ENCODE results near the gene CAMTA1.

The CAMTA1 gene

DNA sequence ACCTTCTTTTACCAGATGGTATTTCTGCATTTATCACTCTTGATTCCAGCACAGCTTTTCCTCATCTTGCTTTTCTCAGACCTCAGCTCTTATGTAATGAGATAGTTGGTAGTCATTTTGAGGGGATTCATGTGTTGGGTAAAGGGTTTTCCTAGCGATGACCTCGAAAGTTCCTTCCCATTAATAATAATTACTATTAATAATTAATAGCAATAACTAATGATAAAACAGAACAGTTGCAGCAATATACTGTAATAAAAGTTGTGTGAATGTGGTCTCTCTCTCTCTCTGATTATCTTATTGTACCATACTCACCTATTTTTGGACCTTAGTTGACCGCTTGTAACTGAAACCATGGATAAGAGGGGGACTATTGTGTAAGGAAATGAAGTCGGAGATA, 14.2 kb downstream of the CAMTA1 start:
- TF ChIP-seq, protein P1, sequence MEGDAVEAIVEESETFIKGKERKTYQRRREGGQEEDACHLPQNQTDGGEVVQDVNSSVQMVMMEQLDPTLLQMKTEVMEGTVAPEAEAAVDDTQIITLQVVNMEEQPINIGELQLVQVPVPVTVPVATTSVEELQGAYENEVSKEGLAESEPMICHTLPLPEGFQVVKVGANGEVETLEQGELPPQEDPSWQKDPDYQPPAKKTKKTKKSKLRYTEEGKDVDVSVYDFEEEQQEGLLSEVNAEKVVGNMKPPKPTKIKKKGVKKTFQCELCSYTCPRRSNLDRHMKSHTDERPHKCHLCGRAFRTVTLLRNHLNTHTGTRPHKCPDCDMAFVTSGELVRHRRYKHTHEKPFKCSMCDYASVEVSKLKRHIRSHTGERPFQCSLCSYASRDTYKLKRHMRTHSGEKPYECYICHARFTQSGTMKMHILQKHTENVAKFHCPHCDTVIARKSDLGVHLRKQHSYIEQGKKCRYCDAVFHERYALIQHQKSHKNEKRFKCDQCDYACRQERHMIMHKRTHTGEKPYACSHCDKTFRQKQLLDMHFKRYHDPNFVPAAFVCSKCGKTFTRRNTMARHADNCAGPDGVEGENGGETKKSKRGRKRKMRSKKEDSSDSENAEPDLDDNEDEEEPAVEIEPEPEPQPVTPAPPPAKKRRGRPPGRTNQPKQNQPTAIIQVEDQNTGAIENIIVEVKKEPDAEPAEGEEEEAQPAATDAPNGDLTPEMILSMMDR (IDR thresholded peaks at IDR 0.05; ENCODE audit: insufficient read depth, low read depth, low read length, missing control alignments): no peak
- H3K4me3 ChIP-seq (ENCODE audit: low read length): no peak overlapping the region
- no peak for DNase-seq (ENCODE audit: low read depth)

DNA sequence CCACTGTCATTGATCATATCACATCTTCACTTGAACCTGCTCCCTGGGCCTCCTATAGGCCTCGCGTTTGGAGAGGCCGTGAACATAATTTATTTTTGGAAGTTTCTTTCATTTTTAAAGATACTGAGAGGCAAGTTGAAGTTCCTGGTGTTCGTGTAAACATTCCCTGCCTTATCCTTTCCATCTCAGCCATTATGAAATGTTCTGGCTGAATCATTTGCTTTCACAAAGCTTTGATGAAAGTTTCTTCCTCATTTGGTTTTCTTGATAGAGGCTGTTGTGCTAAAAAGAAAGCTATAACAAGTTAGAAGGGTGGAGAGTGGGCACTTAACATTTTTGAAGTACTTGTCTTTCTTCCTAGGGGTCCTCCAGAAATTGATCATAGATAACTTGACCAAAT, 15.5 kb downstream of the CAMTA1 start:
- no peak overlapping the region for H3K4me3 ChIP-seq (ENCODE audit: low read length)
- peak; percentile 49 for DNase-seq (ENCODE audit: low read depth)
- TF ChIP-seq, protein P1 (IDR thresholded peaks at IDR 0.05; ENCODE audit: insufficient read depth, low read depth, low read length, missing control alignments): no peak

DNA sequence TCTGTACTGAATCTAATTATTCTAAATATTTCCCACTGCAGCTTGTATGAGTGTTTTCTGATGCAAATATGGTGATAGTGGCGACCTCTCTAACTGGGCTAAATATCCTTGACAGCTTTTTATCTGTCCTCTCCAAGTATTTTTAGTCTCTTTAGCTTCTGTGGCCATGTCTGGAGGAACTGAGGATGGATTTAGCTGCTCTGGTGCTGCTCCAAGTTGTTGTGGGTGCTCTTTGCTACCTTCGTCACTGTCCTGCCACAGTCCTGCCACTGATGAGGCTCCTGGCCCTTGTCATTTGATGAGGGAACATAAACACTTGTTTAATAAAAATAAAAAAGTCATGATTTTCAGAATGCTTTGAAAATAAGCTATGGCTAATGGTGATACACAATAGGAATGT, 15.9 kb downstream of the CAMTA1 start:
- no peak for DNase-seq (ENCODE audit: low read depth)
- TF ChIP-seq, protein P1 (IDR thresholded peaks at IDR 0.05; ENCODE audit: insufficient read depth, low read depth, low read length, missing control alignments): no peak
- no peak overlapping the region for H3K4me3 ChIP-seq (ENCODE audit: low read length)

DNA sequence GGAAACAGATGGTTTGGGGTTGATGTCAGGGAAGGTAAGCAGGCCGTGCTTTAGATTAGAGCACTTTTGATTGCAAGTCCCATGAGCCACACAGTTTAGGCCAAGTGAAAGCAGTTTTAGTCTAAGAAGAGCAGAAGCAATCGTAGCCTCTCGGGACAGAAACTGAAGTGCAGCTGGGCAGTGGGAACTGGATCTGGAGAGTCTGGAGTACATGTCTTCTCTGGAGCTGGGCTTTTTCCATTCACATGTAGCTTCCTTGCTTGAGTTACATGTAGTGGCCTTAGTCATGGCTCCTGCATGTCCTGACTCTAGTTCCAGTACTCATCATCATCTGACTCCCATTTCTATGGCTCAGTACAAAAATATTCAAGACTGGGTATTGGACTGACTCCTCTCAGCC, 16.7 kb downstream of the CAMTA1 start:
- TF ChIP-seq, protein P1 (IDR thresholded peaks at IDR 0.05; ENCODE audit: insufficient read depth, low read depth, low read length, missing control alignments): no peak
- H3K4me3 ChIP-seq (ENCODE audit: low read length): no peak overlapping the region
- peak; percentile 89 for DNase-seq (ENCODE audit: low read depth)

DNA sequence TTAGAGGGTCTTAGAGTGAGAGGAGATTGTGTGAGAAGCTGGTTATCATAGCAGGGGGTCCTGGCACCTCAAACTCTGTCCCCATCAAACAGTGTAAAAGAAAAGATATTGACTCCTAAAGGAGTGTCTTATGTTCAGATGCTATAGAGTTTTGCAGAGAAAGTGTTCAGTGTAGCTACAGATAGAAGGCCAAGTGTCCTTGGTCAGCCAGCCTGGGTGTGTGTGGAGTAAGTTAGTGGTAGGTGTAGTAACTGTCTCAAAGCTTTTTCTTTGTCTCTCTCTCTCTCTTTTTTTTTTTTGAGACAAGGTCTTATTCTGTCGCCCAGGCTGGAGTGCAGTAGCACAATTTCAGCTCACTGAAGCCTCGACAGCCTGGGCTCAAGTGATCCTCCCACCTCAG, 17.2 kb downstream of the CAMTA1 start:
- H3K4me3 ChIP-seq (ENCODE audit: low read length): no peak overlapping the region
- DNase-seq (ENCODE audit: low read depth): no peak
- TF ChIP-seq, protein P1 (IDR thresholded peaks at IDR 0.05; ENCODE audit: insufficient read depth, low read depth, low read length, missing control alignments): no peak

DNA sequence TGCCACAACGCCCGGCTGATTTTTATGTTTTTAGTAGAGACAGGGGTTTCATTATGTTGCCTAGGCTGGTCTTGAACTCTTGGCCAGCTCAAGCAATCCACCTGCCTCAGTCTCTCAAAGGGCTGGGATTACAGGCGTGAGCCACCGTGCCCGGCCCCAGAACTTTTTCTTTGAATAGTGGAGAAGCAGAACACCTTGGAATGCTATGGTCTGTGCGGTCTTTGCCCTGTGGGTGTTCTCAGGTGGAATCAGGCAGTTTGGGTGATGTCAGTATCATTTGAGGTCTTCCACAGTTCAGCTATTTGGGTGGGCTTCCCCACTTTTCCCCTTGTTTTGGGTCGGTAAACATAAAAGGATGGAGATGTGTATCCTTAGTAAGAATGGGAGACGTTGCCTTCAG, 17.6 kb downstream of the CAMTA1 start:
- TF ChIP-seq, protein P1 (IDR thresholded peaks at IDR 0.05; ENCODE audit: insufficient read depth, low read depth, low read length, missing control alignments): no peak
- no peak for DNase-seq (ENCODE audit: low read depth)
- no peak overlapping the region for H3K4me3 ChIP-seq (ENCODE audit: low read length)

DNA sequence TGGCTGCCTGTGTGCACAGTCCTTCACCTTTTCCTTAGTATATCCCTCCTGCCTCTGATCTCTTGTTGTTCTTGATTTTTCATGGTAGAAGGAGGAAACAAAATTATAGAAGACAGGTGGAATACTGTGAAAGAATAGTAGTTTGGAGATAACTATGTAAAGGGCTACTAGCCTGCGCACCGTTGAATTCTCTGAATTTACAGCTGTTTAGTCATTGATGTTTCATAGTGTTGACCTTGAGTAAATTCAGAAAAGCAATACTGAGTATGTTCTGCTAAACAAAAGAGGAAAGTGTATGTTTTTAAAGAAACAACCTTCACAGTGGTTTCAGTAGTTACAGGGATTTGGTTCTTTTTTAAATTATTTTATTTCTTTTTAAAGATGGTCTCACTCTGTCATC, 18.1 kb downstream of the CAMTA1 start:
- DNase-seq (ENCODE audit: low read depth): peak; percentile 24
- TF ChIP-seq, protein P1 (IDR thresholded peaks at IDR 0.05; ENCODE audit: insufficient read depth, low read depth, low read length, missing control alignments): no peak
- no peak overlapping the region for H3K4me3 ChIP-seq (ENCODE audit: low read length)

Data from epithelial cell of esophagus (primary cell).